Body of pancreas (tissue), 4 donors: ENCODE data around the gene SLC35G6.

Experiments
- POLR2A ChIP-seq, 3 donors: fragments of 450-650 bp; IDR thresholded peaks; one replicate each; pipeline ENCODE4 v1.6.1; 2016; ENCODE audit warnings: antibody characterized with exemption in 3 of 3, mild to moderate bottlenecking in 2 of 3
- TF ChIP-seq, protein P1 (sequence below), 7 experiments: fragments of 450-650 bp in 4 of 7; fragments of 200-600 bp in 3 of 7; sonication (generic) in 3 of 7; IDR thresholded peaks; one replicate each; pipeline ENCODE4 v1.5.1; 2016 to 2019; ENCODE audit warnings: antibody characterized with exemption in 7 of 7

DNA sequence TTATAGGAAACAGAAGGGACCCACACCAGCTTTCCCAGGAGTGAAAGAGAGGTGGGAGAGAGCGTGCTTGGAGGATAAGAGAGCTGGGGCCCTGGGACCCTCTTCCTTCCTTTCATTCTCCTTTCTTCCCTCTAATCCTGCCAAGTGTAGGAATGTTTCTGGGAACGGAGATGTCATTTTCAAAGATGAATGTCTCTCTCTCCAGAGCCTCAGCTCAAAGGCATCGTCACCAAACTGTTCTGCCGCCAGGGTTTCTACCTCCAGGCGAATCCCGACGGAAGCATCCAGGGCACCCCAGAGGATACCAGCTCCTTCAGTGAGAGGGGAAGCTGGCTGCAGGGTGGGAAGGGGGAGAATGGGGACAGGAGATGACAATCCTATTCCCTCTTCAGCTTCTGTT is 40.0 kb upstream of the SLC35G6 start:
- TF ChIP-seq, protein P1, sequence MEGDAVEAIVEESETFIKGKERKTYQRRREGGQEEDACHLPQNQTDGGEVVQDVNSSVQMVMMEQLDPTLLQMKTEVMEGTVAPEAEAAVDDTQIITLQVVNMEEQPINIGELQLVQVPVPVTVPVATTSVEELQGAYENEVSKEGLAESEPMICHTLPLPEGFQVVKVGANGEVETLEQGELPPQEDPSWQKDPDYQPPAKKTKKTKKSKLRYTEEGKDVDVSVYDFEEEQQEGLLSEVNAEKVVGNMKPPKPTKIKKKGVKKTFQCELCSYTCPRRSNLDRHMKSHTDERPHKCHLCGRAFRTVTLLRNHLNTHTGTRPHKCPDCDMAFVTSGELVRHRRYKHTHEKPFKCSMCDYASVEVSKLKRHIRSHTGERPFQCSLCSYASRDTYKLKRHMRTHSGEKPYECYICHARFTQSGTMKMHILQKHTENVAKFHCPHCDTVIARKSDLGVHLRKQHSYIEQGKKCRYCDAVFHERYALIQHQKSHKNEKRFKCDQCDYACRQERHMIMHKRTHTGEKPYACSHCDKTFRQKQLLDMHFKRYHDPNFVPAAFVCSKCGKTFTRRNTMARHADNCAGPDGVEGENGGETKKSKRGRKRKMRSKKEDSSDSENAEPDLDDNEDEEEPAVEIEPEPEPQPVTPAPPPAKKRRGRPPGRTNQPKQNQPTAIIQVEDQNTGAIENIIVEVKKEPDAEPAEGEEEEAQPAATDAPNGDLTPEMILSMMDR (IDR thresholded peaks at IDR 0.05) = no peak
- no peak for TF ChIP-seq POLR2A (IDR thresholded peaks at IDR 0.05)
